LNCaP clone FGC (cell line): ENCODE results near the gene HIVEP1.

ENCODE experiments used
- DNase-seq: peaks from one replicate; pipeline ENCODE4 v3.0.0-alpha.2; 2011; ENCODE audit warnings: low read depth
- H3K4me3 ChIP-seq: 2 replicates; pipeline ENCODE4 v1.5.1; 2011; ENCODE audit warnings: mild to moderate bottlenecking, low read depth, low read length, control low read depth
- CTCF ChIP-seq: IDR thresholded peaks from 2 replicates; pipeline ENCODE4 v1.5.1; 2012; ENCODE audit warnings: mild to moderate bottlenecking; ENCODE audit not compliant: control insufficient read depth, insufficient read depth; ENCODE audit errors: extremely low read depth

The HIVEP1 gene

GRCh38 chr6:11971154-11971553, 41.0 kb upstream of the HIVEP1 start:
- no peak overlapping the region for H3K4me3 ChIP-seq
- no peak for DNase-seq
- TF ChIP-seq CTCF: no peak

- no peak for TF ChIP-seq CTCF
- DNase-seq: no peak
- H3K4me3 ChIP-seq: no peak overlapping the region
Measured at GRCh38 chr6:11972270-11972669, 39.8 kb upstream of the HIVEP1 start.

- no peak for DNase-seq
- no peak for TF ChIP-seq CTCF
- H3K4me3 ChIP-seq: no peak overlapping the region
Measured at GRCh38 chr6:11972806-11973205, 39.3 kb upstream of the HIVEP1 start.

GRCh38 chr6:11973238-11973637, 38.9 kb upstream of the HIVEP1 start:
- H3K4me3 ChIP-seq: no peak overlapping the region
- TF ChIP-seq CTCF: no peak
- DNase-seq: no peak

GRCh38 chr6:11974089-11974488, 38.0 kb upstream of the HIVEP1 start:
- H3K4me3 ChIP-seq: no peak overlapping the region
- DNase-seq: no peak
- no peak for TF ChIP-seq CTCF

GRCh38 chr6:11975353-11975977, 36.6 kb upstream of the HIVEP1 start:
- no peak overlapping the region for H3K4me3 ChIP-seq
- peak; percentile 67 for DNase-seq
- no peak for TF ChIP-seq CTCF

GRCh38 chr6:11976489-11976888, 35.6 kb upstream of the HIVEP1 start:
- H3K4me3 ChIP-seq: no peak overlapping the region
- DNase-seq: no peak

More at GRCh38 chr6:11976489-11976888, 35.6 kb upstream of the HIVEP1 start:
- no peak for TF ChIP-seq CTCF
